Measurements from ENCODE around the gene UNC13B. TPM values are rescaled to one million over a fixed set of nuclear protein-coding genes. Genes with fewer than 3 reads are reported as not detected.
"Not testable (repeated sequence)": the region's sequence is repeated elsewhere in the genome, so short reads cannot be mapped to it uniquely, and the experiment has no call there.

UNC13B gene
- total RNA-seq, 1 experiment from 2014 or later: not detected

DNA sequence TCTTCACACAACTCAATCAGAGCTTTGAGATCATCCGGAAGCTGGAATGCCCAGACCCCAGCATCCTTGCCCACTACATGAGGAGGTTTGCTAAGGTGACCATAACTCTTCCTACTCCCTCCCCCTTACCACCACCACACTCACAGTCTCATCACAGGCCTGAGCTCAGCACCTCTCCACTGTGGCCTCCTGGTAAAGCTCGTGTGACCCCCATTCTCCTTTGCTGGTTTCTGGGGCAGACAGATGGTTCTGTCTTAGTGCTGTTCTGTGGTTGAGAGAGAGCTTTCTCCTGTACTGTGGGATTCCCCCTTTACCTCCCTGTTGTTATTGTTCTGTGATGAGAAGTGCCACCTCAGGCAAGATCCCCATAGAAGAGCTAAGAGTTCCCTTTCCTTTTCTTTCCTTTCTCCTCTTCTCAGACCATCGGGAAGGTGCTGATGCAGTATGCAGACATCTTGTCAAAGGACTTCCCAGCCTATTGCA is 235.4 kb downstream of the UNC13B start:
- Histone ChIP-seq H3K4me1 (ENCODE audit: low read length) (no peaks in the 10 kb centered on the region), H3K36me3 (ENCODE audit: insufficient read depth, low read length) (no peaks in the 10 kb centered on the region), H3K27me3 (ENCODE audit: low read length) (no peaks in the 10 kb centered on the region), H3K79me2 (ENCODE audit: low read length) (no peaks in the 10 kb centered on the region), H3K9me2 (replicated peaks; ENCODE audit: insufficient read depth, low read length) (no peaks in the 10 kb centered on the region), H3K9ac (ENCODE audit: low read length) (no peak overlapping the region), H3K4me2 (ENCODE audit: low read depth, low read length, poor library complexity, severe bottlenecking) (no peak overlapping the region), H2AFZ (ENCODE audit: low read length) (no peak overlapping the region), H3K27ac (ENCODE audit: low read length) (no peak overlapping the region), H3K9me3 (ENCODE audit: low read length) (no peaks in the 10 kb centered on the region), H4K20me1 (ENCODE audit: insufficient read depth, low read depth, low read length) (no peaks in the 10 kb centered on the region), H3K4me3 (ENCODE audit: low read length) (no peak overlapping the region)
- no peak for DNase-seq

DNA sequence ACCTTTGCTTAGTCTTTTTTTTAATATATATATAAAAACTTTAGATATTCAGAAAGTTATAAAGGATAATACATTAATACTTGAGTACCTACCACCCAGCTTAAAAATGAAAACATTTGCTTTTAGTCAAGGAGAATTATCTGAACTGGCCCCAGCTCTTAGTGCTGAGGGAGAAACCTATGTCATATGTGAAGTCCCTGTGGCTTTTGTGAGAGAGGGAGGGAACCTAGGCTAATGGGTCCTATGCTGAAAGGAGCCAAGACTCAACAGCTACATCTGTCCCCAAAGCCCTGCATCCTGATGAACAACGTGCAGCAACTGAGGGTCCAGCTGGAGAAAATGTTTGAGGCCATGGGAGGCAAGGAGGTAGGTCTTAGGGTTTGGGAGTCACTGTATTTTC is 236.1 kb downstream of the UNC13B start:
- Histone ChIP-seq H4K20me1 (ENCODE audit: insufficient read depth, low read depth, low read length) (no peaks in the 10 kb centered on the region), H3K4me3 (ENCODE audit: low read length) (no peak overlapping the region), H2AFZ (ENCODE audit: low read length) (no peak overlapping the region), H3K9ac (ENCODE audit: low read length) (no peak overlapping the region), H3K27ac (ENCODE audit: low read length) (no peak overlapping the region), H3K4me1 (ENCODE audit: low read length) (no peaks in the 10 kb centered on the region), H3K36me3 (ENCODE audit: insufficient read depth, low read length) (no peaks in the 10 kb centered on the region), H3K79me2 (ENCODE audit: low read length) (no peaks in the 10 kb centered on the region), H3K4me2 (ENCODE audit: low read depth, low read length, poor library complexity, severe bottlenecking) (no peak overlapping the region), H3K9me3 (ENCODE audit: low read length) (no peaks in the 10 kb centered on the region), H3K27me3 (ENCODE audit: low read length) (no peaks in the 10 kb centered on the region), H3K9me2 (replicated peaks; ENCODE audit: insufficient read depth, low read length) (no peaks in the 10 kb centered on the region)
- no peak for DNase-seq

DNA sequence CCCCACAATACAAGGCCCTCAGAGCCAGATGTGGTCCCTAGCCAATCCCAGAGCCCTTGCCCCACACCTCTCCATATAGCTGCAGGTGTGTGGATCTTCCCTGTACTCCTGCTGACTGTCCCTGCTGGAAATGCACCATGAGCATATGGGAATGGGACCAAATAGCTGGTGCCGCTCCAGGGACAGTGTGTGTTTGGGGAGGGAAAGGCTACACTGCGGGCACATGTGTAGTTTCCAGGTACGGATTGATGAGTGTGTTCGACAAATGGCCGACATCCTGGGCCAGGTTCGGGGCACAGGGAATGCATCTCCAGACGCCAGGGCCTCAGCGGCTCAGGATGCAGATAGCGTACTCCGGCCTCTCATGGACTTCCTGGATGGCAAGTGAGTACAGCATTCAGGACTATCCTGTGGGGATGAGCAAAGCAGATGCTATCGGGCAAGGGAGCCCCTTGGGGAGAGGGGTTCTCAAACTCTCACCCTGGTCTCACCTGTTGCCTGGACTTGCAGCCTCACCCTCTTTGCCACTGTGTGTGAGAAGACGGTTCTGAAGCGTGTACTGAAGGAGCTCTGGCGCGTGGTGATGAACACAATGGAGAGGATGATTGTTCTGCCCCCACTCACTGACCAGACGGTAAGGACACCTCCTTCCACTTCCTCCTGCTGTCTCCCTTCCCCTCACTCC is 237.0 kb downstream of the UNC13B start:
- DNase-seq: no peak
- no peak overlapping the region for H3K4me2 ChIP-seq (ENCODE audit: low read depth, low read length, poor library complexity, severe bottlenecking)

DNA sequence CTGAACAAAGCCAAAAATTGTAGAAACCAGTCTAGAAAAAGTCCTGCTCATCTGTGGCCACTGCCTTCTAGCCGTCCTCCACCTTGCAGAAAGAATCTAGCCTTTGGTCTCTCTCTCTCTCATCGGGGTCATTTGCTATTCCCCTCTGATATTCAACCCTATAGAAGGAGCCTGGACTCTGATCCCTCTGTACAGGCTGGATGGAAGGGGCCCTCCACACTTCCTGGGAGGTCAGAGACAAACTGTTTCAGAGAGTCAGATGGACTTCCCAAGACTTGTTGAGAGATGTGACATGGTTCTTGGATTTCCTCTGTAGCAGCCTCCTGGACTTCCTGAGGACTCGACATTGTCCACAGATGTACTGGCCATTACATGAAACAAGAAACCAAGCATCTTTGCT is 243.1 kb downstream of the UNC13B start:
- Histone ChIP-seq H2AFZ (ENCODE audit: low read length) (no peak overlapping the region), H3K27ac (ENCODE audit: low read length) (no peak overlapping the region)

More for the DNA sequence above, 237.0 kb downstream of the UNC13B start:
- no peak overlapping the region for H2AFZ ChIP-seq (ENCODE audit: low read length)
- no peak overlapping the region for H3K4me3 ChIP-seq (ENCODE audit: low read length)
- no peaks in the 10 kb centered on the region for H3K9me3 ChIP-seq (ENCODE audit: low read length)
- no peaks in the 10 kb centered on the region for H3K79me2 ChIP-seq (ENCODE audit: low read length)
- no peaks in the 10 kb centered on the region for H3K27me3 ChIP-seq (ENCODE audit: low read length)
- no peaks in the 10 kb centered on the region for H3K36me3 ChIP-seq (ENCODE audit: insufficient read depth, low read length)
- no peaks in the 10 kb centered on the region for H3K4me1 ChIP-seq (ENCODE audit: low read length)
- H3K27ac ChIP-seq (ENCODE audit: low read length): no peak overlapping the region
- H3K9me2 ChIP-seq (replicated peaks; ENCODE audit: insufficient read depth, low read length): no peaks in the 10 kb centered on the region
- no peaks in the 10 kb centered on the region for H4K20me1 ChIP-seq (ENCODE audit: insufficient read depth, low read depth, low read length)
- no peak overlapping the region for H3K9ac ChIP-seq (ENCODE audit: low read length)

DNA sequence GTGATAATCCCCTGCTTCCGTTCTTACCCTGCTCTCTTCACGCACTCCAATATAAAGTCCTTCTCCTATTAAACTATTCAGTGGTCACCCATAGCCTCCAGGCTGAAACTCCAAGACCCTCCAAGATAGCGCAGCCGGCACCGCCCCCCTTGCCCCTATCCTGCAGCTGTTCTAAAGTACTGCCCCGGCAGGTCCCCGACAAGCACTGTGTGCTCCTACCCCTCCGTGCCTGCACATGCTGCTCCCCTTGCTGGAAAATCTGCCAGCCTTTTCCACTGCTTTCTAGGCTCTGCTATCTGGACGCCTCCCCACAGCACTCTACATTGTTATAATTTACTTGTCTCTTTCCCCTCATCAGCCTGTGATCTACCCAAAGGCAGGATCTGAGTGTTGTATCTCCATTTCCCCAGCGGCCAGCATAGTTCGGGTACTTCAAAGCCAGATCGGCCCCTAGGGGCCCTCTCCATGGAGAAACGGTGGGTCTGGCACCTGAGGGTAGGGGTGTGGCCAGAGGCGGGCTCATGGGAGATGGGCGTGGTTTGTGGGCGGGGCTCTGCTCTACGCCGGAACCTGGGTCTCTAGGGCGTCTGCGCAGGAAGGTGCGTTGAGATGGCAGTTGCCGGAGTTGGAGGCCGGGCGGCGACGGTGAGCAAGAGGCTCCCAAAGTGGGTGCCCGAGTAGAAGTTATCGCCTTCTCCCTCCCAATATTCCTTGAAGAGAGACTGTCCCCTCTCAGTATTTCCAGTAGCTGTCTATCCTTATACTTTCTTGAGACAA is 244.6 kb downstream of the UNC13B start:
- no peaks in the 10 kb centered on the region for H3K27me3 ChIP-seq (ENCODE audit: low read length)
- H3K9ac ChIP-seq (ENCODE audit: low read length): no peak overlapping the region
- no peak for DNase-seq
- H3K4me3 ChIP-seq (ENCODE audit: low read length): no peak overlapping the region
- H2AFZ ChIP-seq (ENCODE audit: low read length): no peak overlapping the region
- no peaks in the 10 kb centered on the region for H3K79me2 ChIP-seq (ENCODE audit: low read length)
- no peaks in the 10 kb centered on the region for H3K9me3 ChIP-seq (ENCODE audit: low read length)
- H3K36me3 ChIP-seq (ENCODE audit: insufficient read depth, low read length): no peaks in the 10 kb centered on the region
- H4K20me1 ChIP-seq (ENCODE audit: insufficient read depth, low read depth, low read length): no peaks in the 10 kb centered on the region
- no peaks in the 10 kb centered on the region for H3K9me2 ChIP-seq (replicated peaks; ENCODE audit: insufficient read depth, low read length)
- no peak overlapping the region for H3K4me2 ChIP-seq (ENCODE audit: low read depth, low read length, poor library complexity, severe bottlenecking)
- no peaks in the 10 kb centered on the region for H3K4me1 ChIP-seq (ENCODE audit: low read length)
- no peak overlapping the region for H3K27ac ChIP-seq (ENCODE audit: low read length)

More for the DNA sequence above, 243.1 kb downstream of the UNC13B start:
- no peak overlapping the region for H3K4me3 ChIP-seq (ENCODE audit: low read length)
- no peaks in the 10 kb centered on the region for H3K79me2 ChIP-seq (ENCODE audit: low read length)
- H3K4me2 ChIP-seq (ENCODE audit: low read depth, low read length, poor library complexity, severe bottlenecking): no peak overlapping the region
- H3K27me3 ChIP-seq (ENCODE audit: low read length): no peaks in the 10 kb centered on the region
- no peaks in the 10 kb centered on the region for H3K9me3 ChIP-seq (ENCODE audit: low read length)
- no peak overlapping the region for H3K9ac ChIP-seq (ENCODE audit: low read length)
- H3K9me2 ChIP-seq (replicated peaks; ENCODE audit: insufficient read depth, low read length): no peaks in the 10 kb centered on the region
- DNase-seq: no peak
- H4K20me1 ChIP-seq (ENCODE audit: insufficient read depth, low read depth, low read length): no peaks in the 10 kb centered on the region
- no peaks in the 10 kb centered on the region for H3K4me1 ChIP-seq (ENCODE audit: low read length)
- H3K36me3 ChIP-seq (ENCODE audit: insufficient read depth, low read length): no peaks in the 10 kb centered on the region

DNA sequence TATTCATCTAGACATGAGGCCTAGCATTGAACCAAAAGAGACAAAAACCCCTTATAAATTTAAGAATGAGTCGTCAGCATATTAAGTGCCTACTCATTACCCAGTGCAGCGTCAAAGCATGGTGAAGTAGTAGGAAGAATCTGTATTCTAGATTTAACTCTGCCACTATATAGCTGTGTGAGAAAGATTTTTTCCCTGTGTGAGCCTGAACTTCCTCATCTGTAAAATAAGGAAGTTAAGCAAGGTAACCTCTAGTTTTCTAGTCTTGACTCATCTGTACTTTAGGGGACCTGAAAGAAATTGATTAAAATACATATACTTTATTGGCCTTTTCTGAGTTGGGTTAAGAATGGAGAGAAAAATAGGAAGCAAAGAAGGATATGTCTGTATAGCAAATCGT is 246.0 kb downstream of the UNC13B start:
- Histone ChIP-seq H3K4me3 (ENCODE audit: low read length) (no peak overlapping the region), H3K9me2 (replicated peaks; ENCODE audit: insufficient read depth, low read length) (no peaks in the 10 kb centered on the region)

DNA sequence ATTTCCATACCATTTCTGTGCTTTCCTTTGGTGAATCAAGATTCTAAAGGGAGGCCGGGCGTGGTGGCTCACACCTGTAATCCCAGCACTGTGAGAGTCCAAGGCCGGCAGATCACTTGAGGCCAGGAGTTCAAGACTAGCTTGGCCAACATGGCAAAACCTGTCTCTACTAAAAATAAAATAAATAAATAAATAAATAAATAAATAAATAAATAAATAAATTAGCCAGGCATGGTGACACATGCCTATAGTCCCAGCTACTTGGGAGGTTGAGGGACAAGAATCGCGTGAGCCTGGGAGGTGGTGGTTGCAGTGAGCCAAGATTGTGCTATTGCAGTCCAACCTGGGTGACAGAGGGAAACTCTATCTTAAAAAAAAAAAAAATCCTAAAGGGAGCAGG is 247.6 kb downstream of the UNC13B start:
- not testable (repeated sequence) for H3K27me3 ChIP-seq (ENCODE audit: low read length); H3K4me2 ChIP-seq (ENCODE audit: low read depth, low read length, poor library complexity, severe bottlenecking); H3K27ac ChIP-seq (ENCODE audit: low read length); H2AFZ ChIP-seq (ENCODE audit: low read length); H3K9me2 ChIP-seq (replicated peaks; ENCODE audit: insufficient read depth, low read length); H3K4me3 ChIP-seq (ENCODE audit: low read length); H3K9me3 ChIP-seq (ENCODE audit: low read length); H4K20me1 ChIP-seq (ENCODE audit: insufficient read depth, low read depth, low read length); H3K4me1 ChIP-seq (ENCODE audit: low read length); DNase-seq; H3K79me2 ChIP-seq (ENCODE audit: low read length); H3K9ac ChIP-seq (ENCODE audit: low read length); H3K36me3 ChIP-seq (ENCODE audit: insufficient read depth, low read length)

More for the DNA sequence above, 246.0 kb downstream of the UNC13B start:
- H4K20me1 ChIP-seq (ENCODE audit: insufficient read depth, low read depth, low read length): no peaks in the 10 kb centered on the region
- H3K79me2 ChIP-seq (ENCODE audit: low read length): no peaks in the 10 kb centered on the region
- H3K27me3 ChIP-seq (ENCODE audit: low read length): no peaks in the 10 kb centered on the region
- no peak overlapping the region for H3K4me2 ChIP-seq (ENCODE audit: low read depth, low read length, poor library complexity, severe bottlenecking)
- DNase-seq: no peak
- H3K9me3 ChIP-seq (ENCODE audit: low read length): no peaks in the 10 kb centered on the region
- no peaks in the 10 kb centered on the region for H3K36me3 ChIP-seq (ENCODE audit: insufficient read depth, low read length)
- H3K9ac ChIP-seq (ENCODE audit: low read length): no peak overlapping the region
- H3K4me1 ChIP-seq (ENCODE audit: low read length): no peaks in the 10 kb centered on the region
- no peak overlapping the region for H3K27ac ChIP-seq (ENCODE audit: low read length)
- no peak overlapping the region for H2AFZ ChIP-seq (ENCODE audit: low read length)

DNA sequence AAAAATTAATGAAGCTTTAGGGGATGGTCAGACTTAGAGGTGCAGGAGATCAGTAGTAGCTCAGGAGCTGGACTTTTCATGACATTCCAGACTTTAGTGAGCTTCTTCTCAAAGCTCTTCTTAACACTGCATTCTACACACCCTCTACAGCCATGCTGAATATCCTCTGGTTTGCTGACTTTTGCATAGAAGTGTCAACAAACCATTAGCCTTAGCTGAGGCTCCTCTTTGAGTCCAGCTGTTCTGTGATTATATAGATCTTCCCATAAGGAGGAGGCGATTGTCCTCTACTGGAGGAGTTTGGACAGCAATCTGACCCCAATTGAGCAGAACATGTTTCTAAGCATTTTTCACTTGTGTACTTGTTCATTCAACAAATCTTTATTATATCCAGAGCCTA is 253.1 kb downstream of the UNC13B start:
- no peaks in the 10 kb centered on the region for H3K27me3 ChIP-seq (ENCODE audit: low read length)
- no peak for DNase-seq
- no peak overlapping the region for H3K4me3 ChIP-seq (ENCODE audit: low read length)

More for the DNA sequence above, 253.1 kb downstream of the UNC13B start:
- Histone ChIP-seq H3K4me2 (ENCODE audit: low read depth, low read length, poor library complexity, severe bottlenecking) (no peak overlapping the region), H2AFZ (ENCODE audit: low read length) (no peak overlapping the region), H3K9me3 (ENCODE audit: low read length) (no peaks in the 10 kb centered on the region), H3K27ac (ENCODE audit: low read length) (no peak overlapping the region), H3K4me1 (ENCODE audit: low read length) (no peaks in the 10 kb centered on the region), H3K9me2 (replicated peaks; ENCODE audit: insufficient read depth, low read length) (no peaks in the 10 kb centered on the region), H3K9ac (ENCODE audit: low read length) (no peak overlapping the region), H3K79me2 (ENCODE audit: low read length) (no peaks in the 10 kb centered on the region), H4K20me1 (ENCODE audit: insufficient read depth, low read depth, low read length) (no peaks in the 10 kb centered on the region), H3K36me3 (ENCODE audit: insufficient read depth, low read length) (no peaks in the 10 kb centered on the region)

Data from Karpas-422 (cell line).